Measurements from ENCODE around the gene PALLD. TPM values are rescaled to one million over a fixed set of nuclear protein-coding genes. Genes with fewer than 3 reads are reported as not detected.

Gene PALLD
- total and polyA plus RNA-seq, 2 of the 13 experiments (the other 11 are each of a cell fraction or from before 2014, with no cell fraction given), result 0.50 to 1.5 TPM

- ATAC-seq, result no peak
- in situ Hi-C loops (cut with HindIII; ENCODE audit: extremely low pct_ligation_motif_present, low pct_unique_long_range_greater_than_20kb), result no loop called here
Measured at GRCh38 chr4:168558599-168558998, 61.7 kb downstream of the PALLD start.

More at GRCh38 chr4:168558599-168558998, 61.7 kb downstream of the PALLD start:
- Histone ChIP-seq H4K20me1 (ENCODE audit: insufficient read depth, low read length) (no peaks in the 10 kb centered on the region), H3K9ac (ENCODE audit: insufficient read depth, low read depth, low read length) (no peak overlapping the region), H3K4me1 (ENCODE audit: insufficient read depth, low read length) (no peaks in the 10 kb centered on the region), H3K27ac (ENCODE audit: extremely low read length, insufficient read depth, low read length) (no peak overlapping the region), H3K36me3 (replicated peaks in 1 of 2; ENCODE audit: control insufficient read depth in 1 of 2, insufficient read depth in 2 of 2, low read length in 2 of 2) (no peaks in the 10 kb centered on the region), H3K4me2 (ENCODE audit: low read depth, low read length) (no peak overlapping the region), H3K27me3 (ENCODE audit: control insufficient read depth in 1 of 2, insufficient read depth in 2 of 2, low read length in 2 of 2) (no peaks in the 10 kb centered on the region; a peak in 1 of 5 replicates), H2AFZ (ENCODE audit: low read length) (no peak overlapping the region), H3K9me3 (ENCODE audit: low read length) (no peaks in the 10 kb centered on the region), H3K79me2 (ENCODE audit: insufficient read depth, low read length) (no peaks in the 10 kb centered on the region), H3K4me3 (replicated peaks in 1 of 3; ENCODE audit: insufficient read depth in 1 of 3, low read depth in 2 of 3, low read length in 3 of 3) (no peak overlapping the region)
- POLR2A ChIA-PET, result no interaction called here
- no peak for DNase-seq (ENCODE audit: low spot score)
- intact Hi-C loops (cut with micrococcal nuclease; ENCODE audit: unreplicated experiment), result no loop called here
- FAIRE-seq, result no peak
- no TSS peak for BruUV-seq (replicated peaks)
- WGBS (ENCODE audit: low lambda C conversion rate), result 7% methylated on average over 1 of the region's 1 CpG
- TF ChIP-seq SALL2 (CRISPR knock-in tag; IDR thresholded peaks at IDR 0.05), result no peak
- TF ChIP-seq, protein P1, sequence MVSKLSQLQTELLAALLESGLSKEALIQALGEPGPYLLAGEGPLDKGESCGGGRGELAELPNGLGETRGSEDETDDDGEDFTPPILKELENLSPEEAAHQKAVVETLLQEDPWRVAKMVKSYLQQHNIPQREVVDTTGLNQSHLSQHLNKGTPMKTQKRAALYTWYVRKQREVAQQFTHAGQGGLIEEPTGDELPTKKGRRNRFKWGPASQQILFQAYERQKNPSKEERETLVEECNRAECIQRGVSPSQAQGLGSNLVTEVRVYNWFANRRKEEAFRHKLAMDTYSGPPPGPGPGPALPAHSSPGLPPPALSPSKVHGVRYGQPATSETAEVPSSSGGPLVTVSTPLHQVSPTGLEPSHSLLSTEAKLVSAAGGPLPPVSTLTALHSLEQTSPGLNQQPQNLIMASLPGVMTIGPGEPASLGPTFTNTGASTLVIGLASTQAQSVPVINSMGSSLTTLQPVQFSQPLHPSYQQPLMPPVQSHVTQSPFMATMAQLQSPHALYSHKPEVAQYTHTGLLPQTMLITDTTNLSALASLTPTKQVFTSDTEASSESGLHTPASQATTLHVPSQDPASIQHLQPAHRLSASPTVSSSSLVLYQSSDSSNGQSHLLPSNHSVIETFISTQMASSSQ (IDR thresholded peaks at IDR 0.05; ENCODE audit: low read depth), result no peak
- TF ChIP-seq, protein P1 (CRISPR knock-in tag; IDR thresholded peaks at IDR 0.05; ENCODE audit: borderline replicate concordance), result no peak
- TF ChIP-seq CEBPZ (IDR thresholded peaks at IDR 0.05; ENCODE audit: low read length), result no peak
- TF ChIP-seq ZNF33A (CRISPR knock-in tag; IDR thresholded peaks at IDR 0.05; ENCODE audit: borderline replicate concordance), result no peak
- TF ChIP-seq ZBTB21 (CRISPR knock-in tag; IDR thresholded peaks at IDR 0.05), result no peak
- no peak for TF ChIP-seq CBX2 (IDR thresholded peaks at IDR 0.05; ENCODE audit: low read depth, low read length)
- no peak for TF ChIP-seq CBX2 (CRISPR knock-in tag; IDR thresholded peaks at IDR 0.05; ENCODE audit: low read depth)
- TF ChIP-seq NFE2L2 (IDR thresholded peaks at IDR 0.05; ENCODE audit: low read length), result no peak
- TF ChIP-seq RBFOX2 (IDR thresholded peaks at IDR 0.05; ENCODE audit: low read depth, low read length), result no peak
- TF ChIP-seq, protein P2, sequence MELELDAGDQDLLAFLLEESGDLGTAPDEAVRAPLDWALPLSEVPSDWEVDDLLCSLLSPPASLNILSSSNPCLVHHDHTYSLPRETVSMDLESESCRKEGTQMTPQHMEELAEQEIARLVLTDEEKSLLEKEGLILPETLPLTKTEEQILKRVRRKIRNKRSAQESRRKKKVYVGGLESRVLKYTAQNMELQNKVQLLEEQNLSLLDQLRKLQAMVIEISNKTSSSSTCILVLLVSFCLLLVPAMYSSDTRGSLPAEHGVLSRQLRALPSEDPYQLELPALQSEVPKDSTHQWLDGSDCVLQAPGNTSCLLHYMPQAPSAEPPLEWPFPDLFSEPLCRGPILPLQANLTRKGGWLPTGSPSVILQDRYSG (CRISPR knock-in tag; IDR thresholded peaks at IDR 0.05), result no peak
- CTCF ChIA-PET (ENCODE audit: low intra/inter-chr PET ratio, low total read pairs), result no interaction called here
